IPS DF 4.7 (cell line): ENCODE measurements around the gene CHTOP.

Experiments
- DNase-seq: peaks from one replicate; pipeline ENCODE4 v3.0.0-alpha.2; 2013; ENCODE audit warnings: low spot score; ENCODE audit errors: extremely low read depth

CHTOP gene

GRCh38 chr1:153685544-153686340 lies 51.9 kb downstream of the CHTOP start:
- DNase-seq = no peak

DNA sequence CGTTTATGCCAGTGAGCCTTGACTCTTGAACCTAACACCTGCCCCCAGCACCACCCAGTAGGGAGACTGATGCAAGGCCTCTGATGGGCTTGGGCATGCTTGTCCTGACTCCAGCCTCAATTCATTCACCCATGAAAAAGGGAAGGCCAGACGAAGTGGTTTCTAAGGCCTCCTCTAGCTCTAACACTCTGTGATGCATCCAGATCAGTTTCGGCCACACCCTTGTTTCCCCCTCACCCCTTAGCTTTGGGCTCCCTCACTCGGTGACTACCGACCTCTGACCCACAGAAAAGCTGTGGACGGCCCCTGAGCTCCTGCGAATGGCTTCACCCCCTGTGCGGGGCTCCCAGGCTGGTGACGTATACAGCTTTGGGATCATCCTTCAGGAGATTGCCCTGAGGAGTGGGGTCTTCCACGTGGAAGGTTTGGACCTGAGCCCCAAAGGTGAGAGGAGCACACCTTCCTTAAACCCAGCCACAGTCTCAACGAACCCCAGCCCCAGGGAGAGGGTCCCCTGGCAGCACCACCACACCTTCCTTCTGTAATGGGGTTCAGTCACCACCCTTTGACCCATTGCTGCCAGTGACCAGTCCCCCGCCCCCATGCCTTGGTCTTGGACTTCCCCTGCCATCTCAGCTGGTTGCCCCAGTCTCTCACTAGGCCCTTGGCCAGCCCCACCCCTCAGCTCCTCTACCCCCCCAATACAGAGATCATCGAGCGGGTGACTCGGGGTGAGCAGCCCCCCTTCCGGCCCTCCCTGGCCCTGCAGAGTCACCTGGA lies 53.7 kb downstream of the CHTOP start:
- DNase-seq = no peak

DNA sequence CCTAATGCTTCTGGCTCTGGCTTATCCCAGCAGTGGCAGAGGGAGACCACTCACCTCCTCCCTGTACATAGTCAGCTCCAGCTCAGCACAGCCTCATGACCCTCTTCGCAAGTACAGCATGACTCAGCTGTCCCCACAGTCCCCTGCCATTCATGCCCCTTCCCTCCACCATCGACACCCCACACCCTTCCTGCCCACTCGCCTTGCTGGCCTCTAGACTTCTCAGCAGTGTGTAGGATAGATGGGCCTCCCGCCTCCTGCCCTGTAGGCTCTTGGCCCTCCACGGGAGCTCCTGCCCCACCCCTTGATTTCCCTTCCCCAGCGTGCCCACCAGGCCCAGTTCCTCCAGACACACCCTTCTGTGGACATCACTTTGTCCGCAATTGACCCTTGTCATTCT lies 54.4 kb downstream of the CHTOP start:
- DNase-seq = no peak

- no peak for DNase-seq
These were observed 55.0 kb downstream of the CHTOP start for GRCh38 chr1:153688736-153689328.

DNA sequence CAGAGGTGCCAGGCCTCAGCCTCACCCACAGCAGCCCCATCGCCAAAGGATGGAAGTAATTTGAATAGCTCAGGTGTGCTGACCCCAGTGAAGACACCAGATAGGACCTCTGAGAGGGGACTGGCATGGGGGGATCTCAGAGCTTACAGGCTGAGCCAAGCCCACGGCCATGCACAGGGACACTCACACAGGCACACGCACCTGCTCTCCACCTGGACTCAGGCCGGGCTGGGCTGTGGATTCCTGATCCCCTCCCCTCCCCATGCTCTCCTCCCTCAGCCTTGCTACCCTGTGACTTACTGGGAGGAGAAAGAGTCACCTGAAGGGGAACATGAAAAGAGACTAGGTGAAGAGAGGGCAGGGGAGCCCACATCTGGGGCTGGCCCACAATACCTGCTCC lies 59.6 kb downstream of the CHTOP start:
- no peak for DNase-seq
